Measurements from ENCODE around the gene SOBP.
"Not testable (repeated sequence)": the region's sequence is repeated elsewhere in the genome, so short reads cannot be mapped to it uniquely, and the experiment has no call there.

Gene SOBP

DNA sequence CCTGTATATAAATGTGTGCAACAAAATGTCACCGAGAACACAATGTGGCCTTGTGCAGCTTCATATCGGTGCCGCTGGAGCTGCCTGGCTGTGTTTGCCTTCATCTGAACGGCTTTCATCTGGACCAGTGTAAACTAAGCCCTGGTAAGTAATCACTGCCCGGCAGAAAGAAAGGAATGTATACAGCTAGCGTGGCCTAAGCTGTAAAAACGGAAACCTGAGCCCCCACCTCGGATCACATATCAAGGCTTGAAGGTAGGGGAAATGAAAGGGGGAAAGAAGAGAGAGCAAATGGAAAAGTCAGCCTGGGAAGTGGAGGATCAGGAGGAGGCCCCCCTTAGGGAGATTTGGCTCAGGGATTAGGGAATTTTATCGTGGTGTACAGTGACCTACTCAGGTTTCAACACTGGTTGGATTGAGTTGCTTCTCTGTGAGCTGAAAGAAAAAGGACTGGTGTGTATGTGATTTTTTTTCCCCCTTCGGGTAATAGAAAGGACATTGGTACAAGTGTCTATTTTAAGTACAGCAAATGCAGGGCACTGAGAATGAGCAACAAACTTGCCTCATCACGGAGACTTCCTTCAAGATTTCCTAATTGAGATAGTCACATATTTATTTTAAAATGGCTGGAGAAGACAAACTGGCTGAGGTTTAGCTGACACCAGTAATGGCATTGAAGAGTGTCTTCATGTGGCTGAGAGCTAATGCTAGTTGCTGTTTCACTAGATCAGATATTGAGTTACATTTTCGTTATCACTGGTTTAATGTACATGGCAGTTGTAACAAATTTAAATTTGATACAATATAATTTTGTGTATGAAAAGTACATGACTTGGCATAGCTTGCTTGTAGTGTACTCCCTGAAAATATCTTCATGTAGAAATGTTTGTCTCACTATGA is 3.5 kb downstream of the SOBP start:
- no peak for TF ChIP-seq POLR2A (IDR thresholded peaks at IDR 0.05; ENCODE audit: low read depth, low read length)
- FAIRE-seq: no peak
- DNase-seq (ENCODE audit: insufficient read length, low spot score): no peak

DNA sequence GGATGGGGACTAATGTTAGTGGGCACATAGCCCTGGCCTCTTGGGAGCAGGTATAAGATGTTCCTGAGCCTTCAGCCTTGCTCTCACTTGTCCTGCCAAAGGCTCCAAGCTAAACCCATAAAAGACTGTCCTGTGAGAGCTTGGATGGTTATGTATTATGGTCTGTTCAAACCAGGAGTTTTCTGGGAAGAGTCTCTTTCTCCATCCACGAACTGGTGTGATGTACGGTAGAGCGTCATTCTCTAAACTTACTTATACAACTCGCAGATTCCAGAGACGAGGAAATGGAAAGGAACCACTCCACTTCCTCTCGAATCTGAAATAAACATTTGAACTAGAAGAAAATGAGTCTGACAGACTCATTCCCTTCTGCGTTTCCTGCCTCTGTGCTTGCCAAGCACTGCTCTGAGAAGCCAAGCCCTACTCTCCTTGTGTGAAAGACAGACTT is 5.3 kb downstream of the SOBP start:
- no peak for TF ChIP-seq POLR2A (IDR thresholded peaks at IDR 0.05; ENCODE audit: low read depth, low read length)
- no peak for DNase-seq (ENCODE audit: insufficient read length, low spot score)
- FAIRE-seq: no peak

GRCh38 chr6:107495971-107496370 is 6.1 kb downstream of the SOBP start:
- no peak for DNase-seq (ENCODE audit: insufficient read length, low spot score)

DNA sequence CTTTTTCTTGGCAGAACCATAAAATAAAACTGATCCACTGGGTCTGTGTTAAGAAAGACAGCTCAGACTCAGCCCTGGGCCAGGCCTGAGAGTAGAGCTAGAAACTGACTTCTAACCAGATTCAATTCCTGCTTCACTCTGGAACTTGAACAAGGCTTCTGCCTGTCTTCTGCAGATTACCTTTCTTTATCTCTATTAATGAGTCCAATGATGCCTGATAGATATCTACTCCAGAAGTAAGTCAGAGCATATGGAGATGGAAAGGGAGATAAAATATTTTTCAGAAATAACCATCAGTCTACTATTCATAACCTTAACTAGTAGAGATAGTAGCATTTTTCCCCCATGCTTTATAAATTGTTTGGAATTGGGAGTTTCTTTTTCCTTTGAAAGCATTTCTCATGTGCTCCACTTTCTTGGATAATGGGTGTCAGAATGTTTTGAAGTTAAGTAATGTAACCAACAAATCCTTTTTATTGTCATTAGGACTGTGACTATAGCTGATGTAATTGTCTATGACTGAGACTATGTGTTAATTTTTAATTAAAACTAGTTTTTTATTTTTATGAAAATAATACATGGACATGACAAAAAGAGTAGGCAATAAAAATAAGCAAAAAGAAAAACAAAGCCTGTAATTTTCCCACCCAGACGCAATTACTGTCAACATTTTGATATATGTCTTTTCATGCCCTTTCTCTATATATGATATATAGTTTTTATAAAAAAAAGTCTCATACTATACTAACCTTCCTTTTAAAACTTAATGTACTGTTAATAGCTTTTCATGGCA is 7.2 kb downstream of the SOBP start:
- DNase-seq (ENCODE audit: insufficient read length, low spot score): no peak
- no peak for TF ChIP-seq POLR2A (IDR thresholded peaks at IDR 0.05; ENCODE audit: low read depth, low read length)
- FAIRE-seq: no peak

More at GRCh38 chr6:107495971-107496370, 6.1 kb downstream of the SOBP start:
- TF ChIP-seq POLR2A (IDR thresholded peaks at IDR 0.05; ENCODE audit: low read depth, low read length): no peak
- FAIRE-seq: no peak

DNA sequence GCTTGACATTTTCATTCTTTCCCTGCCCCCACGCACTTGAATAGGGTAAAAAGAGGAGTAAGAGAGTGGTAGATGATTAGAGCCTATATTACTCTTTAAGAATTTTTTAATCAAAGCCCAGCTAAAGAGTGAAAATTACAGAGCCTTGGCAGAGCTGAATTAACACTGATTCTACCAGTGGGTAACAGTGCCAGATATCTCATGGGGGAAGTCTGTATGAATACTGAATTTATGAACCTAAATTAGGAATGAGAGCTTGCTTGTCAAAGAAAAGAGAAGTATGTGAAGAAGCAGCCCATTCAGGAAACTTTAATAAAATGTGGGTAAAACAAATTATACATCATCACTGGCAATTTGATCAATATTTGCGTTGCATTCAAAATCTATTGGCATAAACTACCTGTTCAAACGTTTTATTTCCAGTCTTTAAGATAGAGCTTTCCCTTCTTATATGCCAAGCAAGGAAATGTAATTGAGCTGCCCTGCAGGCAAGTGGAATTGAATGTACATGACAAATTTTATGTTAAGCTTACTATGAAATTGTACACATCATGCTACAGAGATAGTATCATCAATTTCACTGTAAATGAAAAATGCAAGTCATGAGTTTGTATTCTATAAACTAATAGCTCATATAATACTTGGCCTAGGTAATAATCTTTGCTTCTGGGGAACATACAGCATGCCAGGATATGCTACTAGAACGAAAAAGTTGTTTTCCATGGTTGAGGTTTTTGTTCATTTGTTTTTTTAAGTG is 14.5 kb downstream of the SOBP start:
- DNase-seq (ENCODE audit: insufficient read length, low spot score): no peak
- no peak for TF ChIP-seq POLR2A (IDR thresholded peaks at IDR 0.05; ENCODE audit: low read depth, low read length)
- FAIRE-seq: no peak

DNA sequence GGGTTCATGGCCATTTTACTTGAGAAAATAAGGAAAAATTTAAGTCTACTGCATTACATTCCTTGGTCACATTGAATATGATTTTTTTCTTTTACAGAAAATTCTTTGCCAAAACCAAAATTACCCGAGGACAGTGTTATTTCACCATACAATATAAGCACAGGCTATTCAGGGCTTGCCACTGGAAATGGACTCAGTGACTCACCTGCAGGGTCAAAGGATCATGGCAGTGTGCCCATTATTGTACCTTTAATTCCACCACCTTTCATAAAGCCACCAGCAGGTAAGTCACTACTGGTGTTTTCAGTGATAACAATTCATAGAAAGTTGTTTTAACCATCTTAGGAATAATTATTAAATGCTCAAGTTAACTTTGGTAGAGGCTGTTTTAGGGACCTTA is 16.2 kb downstream of the SOBP start:
- FAIRE-seq (no peak), DNase-seq (ENCODE audit: insufficient read length, low spot score) (no peak)
- TF ChIP-seq POLR2A (IDR thresholded peaks at IDR 0.05; ENCODE audit: low read depth, low read length): no peak

DNA sequence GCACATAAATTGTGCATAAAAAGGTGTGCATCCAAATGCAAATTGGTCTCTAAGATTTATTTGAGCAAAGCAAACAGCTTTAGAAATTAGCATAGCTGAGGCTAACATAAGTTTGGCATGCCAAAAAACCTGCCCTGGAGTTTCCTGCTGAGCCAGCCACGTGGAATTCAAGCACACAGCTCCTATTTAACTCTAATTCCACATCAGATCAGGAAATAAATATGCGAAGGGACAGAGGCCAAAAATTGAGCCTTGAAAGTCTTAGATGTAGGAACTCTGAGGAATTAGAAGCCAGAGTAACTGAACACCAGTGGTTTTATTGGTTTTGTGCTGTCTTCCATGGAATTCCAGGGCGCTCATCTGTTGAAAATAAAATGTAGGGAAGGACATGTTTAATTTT is 19.6 kb downstream of the SOBP start:
- DNase-seq (ENCODE audit: insufficient read length, low spot score) (no peak), FAIRE-seq (no peak)
- TF ChIP-seq POLR2A (IDR thresholded peaks at IDR 0.05; ENCODE audit: low read depth, low read length): no peak

GRCh38 chr6:107510108-107510507 is 20.2 kb downstream of the SOBP start:
- FAIRE-seq (no peak), DNase-seq (ENCODE audit: insufficient read length, low spot score) (no peak)
- TF ChIP-seq POLR2A (IDR thresholded peaks at IDR 0.05; ENCODE audit: low read depth, low read length): no peak

GRCh38 chr6:107511511-107511993 is 21.6 kb downstream of the SOBP start:
- no peak for TF ChIP-seq POLR2A (IDR thresholded peaks at IDR 0.05; ENCODE audit: low read depth, low read length)
- no peak for DNase-seq (ENCODE audit: insufficient read length, low spot score)
- no peak for FAIRE-seq

DNA sequence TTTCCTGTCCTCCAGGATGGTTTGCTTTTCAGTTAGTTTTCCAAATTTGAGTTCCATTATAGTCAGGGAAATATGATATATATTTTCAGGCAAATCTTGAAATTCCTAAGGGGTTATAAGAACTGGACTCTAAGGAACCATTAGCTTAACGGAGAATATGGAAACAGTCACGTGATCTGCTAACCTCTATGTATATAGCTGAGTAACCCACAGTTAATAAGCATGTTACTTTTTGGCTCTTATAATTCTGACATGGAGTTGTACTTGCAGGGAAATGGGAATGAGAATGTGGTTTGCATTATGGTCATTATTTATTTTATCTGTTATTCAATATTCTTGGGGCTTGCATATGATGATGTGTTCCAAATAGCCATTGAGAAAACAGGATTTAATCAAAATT is 23.3 kb downstream of the SOBP start:
- FAIRE-seq (no peak), DNase-seq (ENCODE audit: insufficient read length, low spot score) (no peak)
- no peak for TF ChIP-seq POLR2A (IDR thresholded peaks at IDR 0.05; ENCODE audit: low read depth, low read length)

DNA sequence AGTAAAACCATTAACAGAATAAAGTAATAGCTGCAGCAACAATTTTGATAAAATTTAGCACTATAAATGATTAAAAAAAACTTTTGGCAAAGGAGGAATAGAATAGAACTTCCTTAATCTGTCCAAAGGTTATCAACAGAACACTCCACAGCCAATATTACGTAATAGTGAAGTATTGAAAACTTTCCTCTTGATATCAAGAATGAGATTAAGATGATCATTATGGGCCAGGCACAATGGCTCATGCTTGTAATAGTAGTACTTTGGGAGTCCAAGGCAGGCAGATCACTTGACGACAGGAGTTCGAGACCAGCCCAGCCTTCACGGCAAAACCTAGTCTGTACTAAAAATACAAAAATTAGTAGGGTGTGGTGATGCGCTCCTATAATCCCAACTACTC is 26.0 kb downstream of the SOBP start:
- TF ChIP-seq POLR2A (IDR thresholded peaks at IDR 0.05; ENCODE audit: low read depth, low read length): no peak
- no peak for FAIRE-seq
- no peak for DNase-seq (ENCODE audit: insufficient read length, low spot score)

DNA sequence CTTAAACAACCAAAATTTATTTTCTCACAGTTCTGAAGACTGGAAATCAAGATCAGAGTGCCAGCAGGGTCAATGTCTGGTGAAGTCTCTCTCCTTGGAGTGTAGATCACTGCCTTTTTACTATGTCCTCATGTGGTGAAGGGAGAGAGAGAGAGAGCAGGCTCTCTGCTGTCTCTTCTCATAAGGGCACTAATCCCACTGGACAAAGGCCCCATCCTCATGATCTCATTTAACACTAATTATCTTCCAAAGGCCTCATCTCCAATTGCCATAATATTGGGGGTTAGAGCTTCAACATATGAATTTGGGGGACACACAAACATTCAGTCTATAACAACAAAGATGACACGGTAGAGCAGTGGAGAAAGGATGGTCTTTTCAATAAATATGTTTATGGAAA is 27.4 kb downstream of the SOBP start:
- DNase-seq (ENCODE audit: insufficient read length, low spot score): no peak
- no peak for TF ChIP-seq POLR2A (IDR thresholded peaks at IDR 0.05; ENCODE audit: low read depth, low read length)
- no peak for FAIRE-seq

DNA sequence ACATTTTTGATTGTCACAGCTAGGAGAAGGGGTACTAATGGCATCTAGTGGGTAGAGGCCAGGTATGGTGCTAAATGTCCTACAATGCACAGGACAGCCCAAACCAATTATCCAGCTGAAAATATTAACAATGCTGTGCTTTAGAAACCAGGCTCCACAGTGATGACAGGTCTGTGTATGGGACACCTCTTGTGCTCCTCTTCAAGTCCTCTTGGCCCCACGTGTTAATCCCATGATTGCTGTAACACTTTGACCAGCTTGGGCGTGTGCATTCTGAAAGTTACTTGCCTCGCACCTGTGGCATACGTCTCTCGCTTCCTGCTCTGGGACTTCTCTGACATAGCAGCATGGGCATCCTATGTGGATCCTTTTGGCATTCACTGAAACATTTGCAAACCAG is 29.3 kb downstream of the SOBP start:
- not testable (repeated sequence) for FAIRE-seq; DNase-seq (ENCODE audit: insufficient read length, low spot score)

DNA sequence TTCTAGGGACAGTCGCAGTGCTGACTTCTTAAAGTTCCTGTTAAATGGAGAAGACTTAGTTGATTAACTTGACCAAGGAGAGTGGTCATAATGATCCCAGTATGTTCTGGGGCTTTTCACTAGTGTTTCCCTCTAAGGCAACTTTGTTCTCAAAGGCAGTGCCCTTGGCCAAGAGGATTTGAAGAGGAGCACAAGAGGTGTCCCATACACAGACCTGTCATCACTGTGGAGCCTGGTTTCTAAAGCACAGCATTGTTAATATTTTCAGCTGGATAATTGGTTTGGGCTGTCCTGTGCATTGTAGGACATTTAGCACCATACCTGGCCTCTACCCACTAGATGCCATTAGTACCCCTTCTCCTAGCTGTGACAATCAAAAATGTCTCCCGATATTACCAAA is 30.8 kb downstream of the SOBP start:
- not testable (repeated sequence) for DNase-seq (ENCODE audit: insufficient read length, low spot score); FAIRE-seq

Data from H54 (cell line).